GM19468 (cell line): ENCODE measurements around the gene PAWR.
"Not testable (repeated sequence)": the region's sequence is repeated elsewhere in the genome, so short reads cannot be mapped to it uniquely, and the experiment has no call there.

Experiments used
- ATAC-seq: cut with Tn5 transposase; IDR thresholded peaks from one replicate; pipeline ENCODE4 v1.9.1; 2021; ENCODE audit warnings: mild to moderate bottlenecking, moderate library complexity, moderate number of reproducible peaks; ENCODE audit not compliant: unreplicated experiment; ENCODE audit errors: extremely low read depth

The PAWR gene

GRCh38 chr12:79655036-79655435 is 35.7 kb downstream of the PAWR start:
- no peak for ATAC-seq

GRCh38 chr12:79652521-79652920 is 38.2 kb downstream of the PAWR start:
- ATAC-seq: no peak

GRCh38 chr12:79650440-79650839 is 40.3 kb downstream of the PAWR start:
- no peak for ATAC-seq

GRCh38 chr12:79648881-79649280 is 41.9 kb downstream of the PAWR start:
- no peak for ATAC-seq

- not testable (repeated sequence) for ATAC-seq
These were observed 43.9 kb downstream of the PAWR start for GRCh38 chr12:79646843-79647242.

GRCh38 chr12:79645235-79645630 is 45.5 kb downstream of the PAWR start:
- ATAC-seq: peak; percentile 91

GRCh38 chr12:79644274-79645234 is 46.2 kb downstream of the PAWR start:
- no peak for ATAC-seq

- no peak for ATAC-seq
These were observed 46.9 kb downstream of the PAWR start for GRCh38 chr12:79643821-79644220.

- no peak for ATAC-seq
These were observed 52.3 kb downstream of the PAWR start for GRCh38 chr12:79638490-79638889.

GRCh38 chr12:79637093-79637492 is 53.7 kb downstream of the PAWR start:
- ATAC-seq: no peak

- no peak for ATAC-seq
These were observed 55.1 kb downstream of the PAWR start for GRCh38 chr12:79635676-79636075.

GRCh38 chr12:79634957-79635471 is 55.8 kb downstream of the PAWR start:
- ATAC-seq: no peak

GRCh38 chr12:79629561-79629960 is 61.2 kb downstream of the PAWR start:
- ATAC-seq: no peak

- not testable (repeated sequence) for ATAC-seq
These were observed 64.0 kb downstream of the PAWR start for GRCh38 chr12:79626735-79627134.

- ATAC-seq: no peak
These were observed 66.4 kb downstream of the PAWR start for GRCh38 chr12:79624378-79624777.

GRCh38 chr12:79619872-79620562 is 70.7 kb downstream of the PAWR start:
- no peak for ATAC-seq

GRCh38 chr12:79618848-79619404 is 71.8 kb downstream of the PAWR start:
- no peak for ATAC-seq

GRCh38 chr12:79617696-79618095 is 73.1 kb downstream of the PAWR start:
- ATAC-seq: no peak

GRCh38 chr12:79615596-79616560 is 74.9 kb downstream of the PAWR start:
- ATAC-seq: no peak

GRCh38 chr12:79614730-79615129 is 76.0 kb downstream of the PAWR start:
- no peak for ATAC-seq
